IMR-90 (cell line): Measurements from ENCODE around the gene GGACT. TPM values are rescaled to one million over a fixed set of nuclear protein-coding genes. Genes with fewer than 3 reads are reported as not detected.

Source experiments
- ATAC-seq: fragments of 200-7000 bp; cut with Tn5 transposase; 2 replicates; pipeline ENCODE4 v1.9.1; 2020; ENCODE audit warnings: low read depth, mild to moderate bottlenecking, moderate library complexity
- BruUV-seq: library from RNA; stranded (reverse); fragments of 400-500 nt; replicated peaks from 2 replicates; lab custom pipeline; 2021; lab: Mats Ljungman, UMichigan
- CTCF ChIA-PET: fragments of 300-600 bp; formaldehyde crosslinking; extraction: SDS; loops from one replicate; lab custom pipeline; 2021; ENCODE audit warnings: antibody characterized with exemption; lab: Yijun Ruan, JAX
- POLR2A ChIA-PET: fragments of 300-600 bp; sonication (Branson Sonifier 250); formaldehyde crosslinking; loops from one replicate; lab custom pipeline; 2022; ENCODE audit warnings: antibody characterized with exemption; ENCODE audit not compliant: unreplicated experiment; lab: Charles Lee
- DNase-seq: peaks from one replicate; pipeline ENCODE4 v3.0.0; 2013
- H2AFZ ChIP-seq: replicated peaks from 2 replicates; pipeline ENCODE3; 2013; ENCODE audit warnings: low read length, mild to moderate bottlenecking; ENCODE audit not compliant: poor library complexity
- H2AK5ac ChIP-seq: 2 replicates; pipeline ENCODE4 v1.6.1; 2013; ENCODE audit warnings: low read depth, low read length, inconsistent platforms
- H2AK9ac ChIP-seq: replicated peaks from 2 replicates; pipeline ENCODE3; 2013; ENCODE audit warnings: mild to moderate bottlenecking, low read depth, low read length, moderate library complexity; ENCODE audit not compliant: poor library complexity
- H2BK120ac ChIP-seq: 2 replicates; pipeline ENCODE4 v1.6.1; 2013; ENCODE audit warnings: low read depth, low read length, inconsistent platforms
- H2BK15ac ChIP-seq: 3 replicates; pipeline ENCODE4 v1.6.1; 2013; ENCODE audit warnings: low read depth, low read length, inconsistent platforms
- H2BK20ac ChIP-seq: 2 replicates; pipeline ENCODE4 v1.6.1; 2013; ENCODE audit warnings: low read depth, mild to moderate bottlenecking, inconsistent platforms, low read length, moderate library complexity
- H2BK5ac ChIP-seq: 2 replicates; pipeline ENCODE4 v1.6.1; 2013; ENCODE audit warnings: mild to moderate bottlenecking, low read depth, low read length, inconsistent platforms; ENCODE audit not compliant: poor library complexity, severe bottlenecking
- H3K14ac ChIP-seq: replicated peaks from 2 replicates; pipeline ENCODE4 v1.6.1; 2013; ENCODE audit warnings: low read depth, low read length, inconsistent platforms
- H3K18ac ChIP-seq: 2 replicates; pipeline ENCODE4 v1.6.1; 2013; ENCODE audit warnings: low read depth, low read length, control low read depth
- H3K23ac ChIP-seq: 2 replicates; pipeline ENCODE4 v1.6.1; 2013; ENCODE audit warnings: low read depth, low read length, inconsistent platforms
- H3K27ac ChIP-seq: 2 replicates; pipeline ENCODE4 v1.5.1; 2013; ENCODE audit warnings: mild to moderate bottlenecking, control low read depth, low read length; ENCODE audit not compliant: insufficient read depth
- H3K27me3 ChIP-seq: 2 replicates; pipeline ENCODE4 v1.6.1; 2013; ENCODE audit warnings: low read length; ENCODE audit not compliant: control insufficient read depth, insufficient read depth
- H3K36me3 ChIP-seq: 2 replicates; pipeline ENCODE4 v1.6.1; 2013; ENCODE audit warnings: low read length, mixed read lengths; ENCODE audit not compliant: control insufficient read depth, insufficient read depth
- H3K4ac ChIP-seq: 2 replicates; pipeline ENCODE4 v1.6.1; 2013; ENCODE audit warnings: low read depth, low read length, inconsistent platforms
- H3K4me1 ChIP-seq: 2 replicates; pipeline ENCODE4 v1.6.1; 2013; ENCODE audit warnings: low read length, mixed read lengths; ENCODE audit not compliant: control insufficient read depth, insufficient read depth
- H3K4me2 ChIP-seq: 2 replicates; pipeline ENCODE4 v1.6.1; 2013; ENCODE audit warnings: low read depth, mild to moderate bottlenecking, control low read depth, low read length, moderate library complexity
- H3K4me3 ChIP-seq: 2 replicates; pipeline ENCODE4 v1.5.1; 2013; ENCODE audit warnings: low read depth, mild to moderate bottlenecking, control low read depth, low read length, moderate library complexity; ENCODE audit not compliant: insufficient read depth
- H3K56ac ChIP-seq: 2 replicates; pipeline ENCODE4 v1.6.1; 2013; ENCODE audit warnings: low read length, inconsistent platforms; ENCODE audit not compliant: insufficient read depth; ENCODE audit errors: extremely low read depth
- H3K79me1 ChIP-seq, 2 experiments: 2 replicates each; pipeline ENCODE4 v1.6.1; 2013; ENCODE audit warnings: low read length in 2 of 2, inconsistent platforms in 1 of 2, low read depth in 1 of 2
- H3K9ac ChIP-seq: 2 replicates; pipeline ENCODE4 v1.6.1; 2013; ENCODE audit warnings: low read depth, low read length, control low read depth
- H3K9me1 ChIP-seq: 2 replicates; pipeline ENCODE4 v1.6.1; 2013; ENCODE audit warnings: low read length, inconsistent platforms; ENCODE audit not compliant: insufficient read depth
- H3K9me3 ChIP-seq: 2 replicates; pipeline ENCODE4 v1.6.1; 2013; ENCODE audit warnings: low read length; ENCODE audit not compliant: control insufficient read depth, insufficient read depth
- H4K20me1 ChIP-seq: 2 replicates; pipeline ENCODE4 v1.6.1; 2013; ENCODE audit warnings: low read length, inconsistent platforms; ENCODE audit not compliant: insufficient read depth
- H4K5ac ChIP-seq: 2 replicates; pipeline ENCODE4 v1.6.1; 2013; ENCODE audit warnings: mild to moderate bottlenecking, low read depth, low read length, control low read depth
- H4K8ac ChIP-seq, 2 experiments: 2 replicates each; pipeline ENCODE4 v1.6.1; 2013; ENCODE audit warnings: low read depth in 2 of 2, low read length in 2 of 2, control low read depth in 1 of 2, inconsistent platforms in 1 of 2
- H4K91ac ChIP-seq: 2 replicates; pipeline ENCODE4 v1.6.1; 2013; ENCODE audit warnings: low read depth, low read length, inconsistent platforms; ENCODE audit not compliant: insufficient read depth
- BHLHE40 ChIP-seq: fragments of 150-350 bp; IDR thresholded peaks from 2 replicates; pipeline ENCODE4 v1.6.1; 2016; ENCODE audit warnings: mild to moderate bottlenecking, low read depth, low read length
- CEBPB ChIP-seq: IDR thresholded peaks from 2 replicates; pipeline ENCODE4 v1.6.1; 2012; ENCODE audit warnings: low read depth, low read length, improper control_type of control experiment
- CHD1 ChIP-seq: IDR thresholded peaks from 2 replicates; pipeline ENCODE4 v1.6.1; 2012; ENCODE audit warnings: low read depth, low read length, improper control_type of control experiment
- CTCF ChIP-seq: conservative IDR thresholded peaks from 2 replicates; pipeline ENCODE4 v1.5.1; 2012; ENCODE audit warnings: mild to moderate bottlenecking, low read depth, low read length, improper control_type of control experiment
- ELK1 ChIP-seq: fragments of 150-350 bp; IDR thresholded peaks from 2 replicates; pipeline ENCODE4 v1.6.1; 2016; ENCODE audit warnings: low read depth, mild to moderate bottlenecking, low read length, moderate library complexity, borderline replicate concordance
- FOS ChIP-seq: fragments of 150-350 bp; IDR thresholded peaks from 2 replicates; pipeline ENCODE4 v1.6.1; 2016; ENCODE audit warnings: low read depth, low read length
- MAZ ChIP-seq: IDR thresholded peaks from 2 replicates; pipeline ENCODE4 v1.6.1; 2012; ENCODE audit warnings: low read depth, mild to moderate bottlenecking, low read length, improper control_type of control experiment, moderate library complexity, borderline replicate concordance
- MXI1 ChIP-seq: IDR thresholded peaks from 2 replicates; pipeline ENCODE4 v1.6.1; 2012; ENCODE audit warnings: low read depth, mild to moderate bottlenecking, low read length, moderate library complexity, borderline replicate concordance
- NFE2L2 ChIP-seq: fragments of 150-350 bp; IDR thresholded peaks from 2 replicates; pipeline ENCODE4 v1.6.1; 2016; ENCODE audit warnings: low read depth, mild to moderate bottlenecking, low read length
- POLR2A ChIP-seq: IDR thresholded peaks from 2 replicates; pipeline ENCODE4 v1.6.1; 2012; ENCODE audit warnings: mild to moderate bottlenecking, low read depth, low read length
- RAD21 ChIP-seq: IDR thresholded peaks from 2 replicates; pipeline ENCODE4 v1.6.1; 2012; ENCODE audit warnings: low read length, improper control_type of control experiment
- RCOR1 ChIP-seq: IDR thresholded peaks from 2 replicates; pipeline ENCODE4 v1.6.1; 2012; ENCODE audit warnings: mild to moderate bottlenecking, low read length, improper control_type of control experiment; ENCODE audit not compliant: insufficient replicate concordance
- RFX5 ChIP-seq: IDR thresholded peaks from 2 replicates; pipeline ENCODE4 v1.8.0; 2012; ENCODE audit warnings: low read depth, mild to moderate bottlenecking, low read length, moderate library complexity
- USF2 ChIP-seq: fragments of 150-350 bp; IDR thresholded peaks from 2 replicates; pipeline ENCODE4 v1.6.1; 2017; ENCODE audit warnings: mild to moderate bottlenecking, antibody characterized with exemption, low read length, low read depth
- WGBS, 2 experiments: methylation state at CpG; one replicate each; pipeline versions ENCODE4 v1.1.5 to v1.1.7; 2013; ENCODE audit warnings: missing lambda C conversion rate in 2 of 2; ENCODE audit not compliant: insufficient read length in 1 of 2; ENCODE audit errors: extremely low coverage in 2 of 2; 5-methylcytosine and 5-hydroxymethylcytosine counted together
- dilution Hi-C: fragments of 300-500 bp; cut with HindIII; formaldehyde crosslinking; loops from one replicate; pipeline ENCODE4 v1.14.3; 2018; ENCODE audit warnings: low sequenced_read_pairs; ENCODE audit not compliant: unreplicated experiment
- in situ Hi-C: fragments of 300-500 bp; cut with MboI; formaldehyde crosslinking; loops from 3 replicates; pipeline ENCODE4 v1.14.3; 2019; ENCODE audit warnings: low sequenced_read_pairs, inconsistent platforms, mixed read lengths
- intact Hi-C: fragments of 100-400 bp; cut with micrococcal nuclease; formaldehyde crosslinking; loops from 2 replicates; pipeline ENCODE4 v1.10.0; 2022
- polyA plus RNA-seq, 3 experiments: library from polyadenylated mRNA; depleted of rRNA; stranded (reverse); fragments of >200 nt; gene quantifications; 2 replicates each; pipeline ENCODE4 v1.2.3, GENCODE V29; 2012; ENCODE audit warnings: low replicate concordance in 1 of 3
- total RNA-seq: library from RNA; depleted of rRNA; stranded (reverse); fragments of >200 nt; gene quantifications from 2 replicates; pipeline ENCODE4 v1.2.3, GENCODE V29; 2012

Gene GGACT
- total and polyA plus RNA-seq, 2 of the 4 experiments (the other 2 are of a cell fraction): 2.0 to 2.6 TPM

GRCh38 chr13:100594255-100594654, 5.7 kb upstream of the GGACT start:
- H3K14ac ChIP-seq: no peak overlapping the region
- H3K4me1 ChIP-seq: no peaks in the 10 kb centered on the region
- POLR2A ChIA-PET: no interaction called here
- intact Hi-C loops (loop anchor here (10.0 kb wide), 1 partner anchor 411 kb away; no protein-coding TSS in a partner anchor), in situ Hi-C loops (no loop called here), dilution Hi-C loops (no loop called here)
- CTCF ChIA-PET: no interaction called here
- no peaks in the 10 kb centered on the region for H3K79me1 ChIP-seq
- no peak overlapping the region for H2BK120ac ChIP-seq
- H4K5ac ChIP-seq: no peak overlapping the region
- H3K9ac ChIP-seq: no peak overlapping the region
- no peak overlapping the region for H4K8ac ChIP-seq
- H3K56ac ChIP-seq: no peak overlapping the region
- no peaks in the 10 kb centered on the region for H3K36me3 ChIP-seq
- no peak overlapping the region for H2AK9ac ChIP-seq
- no peak overlapping the region for H3K23ac ChIP-seq
- WGBS, 2 experiments: 33% methylated on average over 1 of the region's 9 CpGs; no CpG with 5 or more reads in 1 of the 2 experiments
- H3K9me3 ChIP-seq: no peaks in the 10 kb centered on the region; the same call in 1 of the 2 replicates
- H2BK20ac ChIP-seq: no peak overlapping the region
- no peak overlapping the region for H3K27ac ChIP-seq
- no peak overlapping the region for H3K4me3 ChIP-seq
- no peak for ATAC-seq
- BruUV-seq: no TSS peak
- peaks cover 6% of the 10 kb centered on the region for H3K27me3 ChIP-seq
- no peak overlapping the region for H2BK5ac ChIP-seq
- H4K20me1 ChIP-seq: no peaks in the 10 kb centered on the region
- no peak overlapping the region for H3K4ac ChIP-seq
- H3K18ac ChIP-seq: no peak overlapping the region
- no peak overlapping the region for H2AK5ac ChIP-seq
- H2AFZ ChIP-seq: no peak overlapping the region
- H3K9me1 ChIP-seq: no peaks in the 10 kb centered on the region
- no peak overlapping the region for H4K91ac ChIP-seq
- no peak for DNase-seq
- H3K4me2 ChIP-seq: no peak overlapping the region
- TF ChIP-seq MXI1 (no peak), NFE2L2 (no peak), ELK1 (no peak), BHLHE40 (no peak), CHD1 (no peak), RAD21 (no peak), RFX5 (no peak), RCOR1 (no peak), POLR2A (no peak), CEBPB (no peak), MAZ (no peak), USF2 (no peak), CTCF (no peak), FOS (no peak)
- H2BK15ac ChIP-seq: no peak overlapping the region
